Measurements from ENCODE around the gene EN2.

- TF ChIP-seq, protein P1, sequence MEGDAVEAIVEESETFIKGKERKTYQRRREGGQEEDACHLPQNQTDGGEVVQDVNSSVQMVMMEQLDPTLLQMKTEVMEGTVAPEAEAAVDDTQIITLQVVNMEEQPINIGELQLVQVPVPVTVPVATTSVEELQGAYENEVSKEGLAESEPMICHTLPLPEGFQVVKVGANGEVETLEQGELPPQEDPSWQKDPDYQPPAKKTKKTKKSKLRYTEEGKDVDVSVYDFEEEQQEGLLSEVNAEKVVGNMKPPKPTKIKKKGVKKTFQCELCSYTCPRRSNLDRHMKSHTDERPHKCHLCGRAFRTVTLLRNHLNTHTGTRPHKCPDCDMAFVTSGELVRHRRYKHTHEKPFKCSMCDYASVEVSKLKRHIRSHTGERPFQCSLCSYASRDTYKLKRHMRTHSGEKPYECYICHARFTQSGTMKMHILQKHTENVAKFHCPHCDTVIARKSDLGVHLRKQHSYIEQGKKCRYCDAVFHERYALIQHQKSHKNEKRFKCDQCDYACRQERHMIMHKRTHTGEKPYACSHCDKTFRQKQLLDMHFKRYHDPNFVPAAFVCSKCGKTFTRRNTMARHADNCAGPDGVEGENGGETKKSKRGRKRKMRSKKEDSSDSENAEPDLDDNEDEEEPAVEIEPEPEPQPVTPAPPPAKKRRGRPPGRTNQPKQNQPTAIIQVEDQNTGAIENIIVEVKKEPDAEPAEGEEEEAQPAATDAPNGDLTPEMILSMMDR (conservative IDR thresholded peaks at IDR 0.05; ENCODE audit: low read length): no peak
- TF ChIP-seq EZH2phosphoT487 (IDR thresholded peaks at IDR 0.05; ENCODE audit: borderline replicate concordance, low read depth, low read length): no peak
These were observed 16.1 kb upstream of the EN2 start for GRCh38 chr7:155441856-155442255.

Data from OCI-LY7 (cell line).